Activated CD4-positive, alpha-beta T cell treated with anti-CD3 and anti-CD28 coated beads for 1 hour (primary cell): ENCODE measurements around the gene ANKRD29.
A peak's percentile ranks its signal among the peaks of the same experiment; 100 is the strongest.

Experiments used
- DNase-seq: peaks from one replicate; pipeline ENCODE4 v3.0.0-alpha.2; 2020

ANKRD29 gene

DNA sequence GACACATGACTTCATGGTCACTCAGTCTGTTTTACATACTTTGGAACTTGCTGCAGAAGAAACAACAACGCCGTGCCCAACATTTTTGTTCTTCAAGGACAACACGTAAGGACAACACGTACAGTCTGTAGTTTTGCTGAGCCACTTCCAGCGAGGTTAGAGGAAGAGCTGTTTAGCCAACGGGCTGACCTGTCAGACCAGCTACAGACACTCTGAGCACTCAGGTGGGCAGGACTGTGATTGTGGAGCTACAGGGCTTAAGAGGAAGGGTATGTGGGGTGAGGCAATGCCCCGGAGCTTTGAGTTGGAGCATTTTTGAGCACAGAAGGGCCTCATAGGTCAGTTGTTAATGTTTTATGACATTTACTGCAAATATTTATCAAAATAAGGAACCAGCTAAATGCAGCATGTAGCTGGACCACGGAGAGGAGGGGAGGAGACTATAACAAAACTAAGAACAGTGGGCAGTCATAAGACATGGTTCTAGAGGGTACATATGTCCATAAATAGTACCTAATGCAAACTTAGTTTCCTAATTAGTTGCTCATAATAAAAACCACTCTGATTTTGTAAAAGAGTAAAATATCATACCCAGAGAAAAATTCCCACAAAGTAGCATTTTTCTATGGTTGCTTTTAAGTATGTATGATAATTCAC is 50.1 kb downstream of the ANKRD29 start:
- DNase-seq, result no peak

DNA sequence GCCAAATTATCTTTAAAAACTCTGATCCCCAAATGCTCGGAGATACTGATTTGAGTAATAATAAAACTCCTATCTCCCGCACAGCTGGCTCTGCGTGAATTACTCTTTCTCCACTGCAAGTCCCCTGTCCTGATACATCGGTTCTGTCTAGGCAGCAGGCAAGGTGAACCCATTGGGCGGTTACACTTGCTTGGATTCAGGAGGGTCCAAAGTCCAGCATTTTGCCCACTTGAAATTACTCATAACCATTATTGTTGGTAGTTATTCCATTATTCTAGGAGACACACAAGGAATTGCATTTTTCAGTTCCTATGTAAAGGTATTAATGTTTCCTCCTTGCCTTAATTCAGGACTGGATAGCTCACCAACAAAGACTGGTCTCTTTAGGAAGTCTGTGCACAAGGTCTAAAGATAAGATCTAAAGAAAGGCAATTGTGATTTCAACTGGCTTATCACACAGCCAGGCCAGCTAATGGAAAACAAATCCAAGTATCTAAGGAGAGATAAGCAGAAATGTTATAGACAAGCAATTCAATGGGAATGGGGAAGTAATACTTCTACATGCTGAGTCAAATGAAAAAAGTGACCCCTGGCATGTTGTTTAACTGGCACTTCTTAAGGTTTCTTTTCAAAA is 53.2 kb downstream of the ANKRD29 start:
- DNase-seq, result no peak

DNA sequence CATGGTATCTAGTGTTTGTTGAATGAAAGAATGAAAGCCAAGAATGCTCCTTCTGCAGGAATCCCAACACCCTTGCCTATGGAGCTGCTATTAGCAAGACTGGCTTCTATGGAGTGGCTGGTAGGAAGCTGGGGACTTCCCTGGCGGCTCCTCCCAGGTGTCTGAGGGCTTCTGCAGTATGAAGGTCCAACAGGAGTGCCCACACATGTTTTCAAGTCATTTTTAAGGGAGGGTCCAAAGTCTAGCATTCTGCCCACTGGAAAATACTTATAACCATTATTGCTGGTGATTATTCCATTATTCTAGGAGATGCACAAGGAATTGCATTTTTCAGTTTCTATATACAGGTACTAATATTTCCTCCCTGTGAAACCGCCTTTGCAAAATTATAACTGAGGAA is 54.5 kb downstream of the ANKRD29 start:
- DNase-seq, result no peak

DNA sequence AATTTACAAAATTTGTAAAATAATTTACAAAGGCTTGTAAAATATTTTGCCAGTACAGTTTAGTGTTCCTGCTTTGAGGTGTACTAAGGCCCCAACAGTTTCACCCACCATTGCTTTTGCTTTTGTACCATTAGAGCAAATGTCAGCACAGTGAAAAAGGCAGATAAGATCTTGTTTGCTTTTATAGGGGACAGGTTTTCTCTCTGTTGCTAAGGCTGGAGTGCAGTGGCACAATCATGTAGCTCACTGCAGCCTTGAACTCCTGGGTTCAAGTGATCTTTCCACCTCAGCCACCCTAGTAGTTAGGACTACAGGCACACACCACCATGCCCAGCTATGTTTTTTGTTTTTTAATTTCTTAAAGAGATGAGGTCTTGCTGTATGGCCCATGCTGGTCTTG is 56.8 kb downstream of the ANKRD29 start:
- no peak for DNase-seq

DNA sequence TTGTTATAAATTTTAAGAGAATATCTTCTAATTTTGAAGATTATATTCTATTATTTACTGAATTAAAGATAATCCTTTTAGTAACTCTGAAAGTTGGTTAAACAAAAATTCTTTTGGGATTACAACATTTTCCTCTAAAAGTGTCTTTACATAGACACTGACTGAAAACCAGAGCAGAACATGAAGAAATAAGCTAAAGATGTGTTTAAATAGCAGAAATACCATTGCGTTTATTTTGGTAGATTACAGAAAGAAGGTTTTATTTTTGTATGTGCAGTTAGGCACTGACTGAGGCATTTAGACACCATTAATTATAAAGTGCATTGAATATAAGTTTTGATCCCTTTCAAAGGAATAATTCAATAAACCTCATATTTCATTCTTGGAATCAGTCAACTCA is 62.9 kb downstream of the ANKRD29 start:
- no peak for DNase-seq

DNA sequence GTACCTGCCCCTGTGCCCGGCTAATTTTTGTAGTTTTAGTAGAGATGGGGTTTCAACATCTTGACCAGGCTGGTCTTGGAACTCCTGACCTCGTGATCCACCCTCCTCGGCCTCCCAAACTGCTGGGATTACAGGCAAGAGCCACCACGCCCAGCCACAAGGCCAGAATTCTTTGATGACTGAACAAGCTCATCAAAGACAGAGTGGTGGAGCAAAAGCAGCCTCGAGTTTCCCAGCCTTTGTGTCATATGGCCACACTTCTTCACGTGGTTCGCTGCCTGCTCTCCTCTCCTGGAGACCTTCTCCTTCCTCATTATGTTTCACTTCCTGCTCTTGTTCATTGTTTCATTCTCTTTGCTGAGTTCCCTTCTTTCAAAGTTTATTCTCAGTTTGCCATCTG is 66.5 kb downstream of the ANKRD29 start:
- no peak for DNase-seq

DNA sequence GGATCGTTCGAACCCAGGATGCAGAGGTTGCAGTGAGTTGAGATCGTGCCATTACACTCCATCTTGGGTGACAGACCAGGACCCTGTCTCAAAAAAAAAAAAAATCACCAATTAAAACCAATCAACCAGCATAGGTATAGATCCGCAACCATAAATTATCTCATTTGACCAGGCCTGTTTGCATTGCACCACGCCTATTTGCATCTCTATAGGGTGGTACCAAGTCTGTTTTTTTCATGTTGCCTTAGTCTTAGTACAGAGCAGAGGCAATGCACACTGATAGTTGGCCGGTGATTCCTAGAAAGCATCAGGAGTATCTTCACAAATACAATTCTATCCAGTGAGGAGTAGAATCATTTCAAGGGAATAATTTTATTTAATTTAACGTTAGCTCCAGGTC is 67.1 kb downstream of the ANKRD29 start:
- DNase-seq, result no peak

DNA sequence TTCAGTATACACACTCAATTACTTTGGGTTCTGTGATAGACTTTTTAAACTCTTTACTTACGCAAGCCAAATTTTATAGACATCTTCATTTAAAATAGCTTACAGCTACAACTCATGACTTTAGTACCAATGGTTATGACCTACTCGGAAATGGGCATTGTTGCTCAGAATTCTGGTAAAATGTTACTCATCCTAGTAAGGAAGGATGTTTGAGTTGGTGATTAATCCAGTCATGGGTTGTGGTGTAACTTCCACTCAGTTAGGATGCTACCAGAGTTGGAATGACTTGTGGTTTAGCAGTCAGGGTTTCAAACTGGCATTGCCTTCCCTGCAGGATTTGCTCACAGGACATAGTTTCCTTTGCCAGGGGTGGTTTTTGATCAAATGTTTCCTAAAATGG is 69.0 kb downstream of the ANKRD29 start:
- no peak for DNase-seq

DNA sequence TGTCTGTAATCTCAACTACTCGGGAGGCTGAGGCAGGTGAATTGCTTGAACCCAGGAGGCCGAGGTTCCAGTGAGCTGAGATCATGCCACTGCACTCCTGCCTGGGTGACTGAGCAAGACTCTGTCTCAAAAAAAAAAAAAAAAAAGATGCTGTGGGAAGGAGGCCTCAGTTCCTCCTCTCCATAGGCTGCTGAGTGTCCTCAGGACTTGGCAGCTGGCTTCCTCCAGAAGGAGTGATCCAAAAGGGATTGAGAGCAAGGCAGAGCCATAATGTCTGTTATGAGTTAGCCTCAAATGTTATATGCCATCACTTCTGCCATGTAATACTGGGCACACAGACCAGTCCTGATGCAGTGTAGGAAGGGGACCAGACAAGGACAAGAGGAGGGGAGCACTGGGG is 69.8 kb downstream of the ANKRD29 start:
- DNase-seq, result no peak

DNA sequence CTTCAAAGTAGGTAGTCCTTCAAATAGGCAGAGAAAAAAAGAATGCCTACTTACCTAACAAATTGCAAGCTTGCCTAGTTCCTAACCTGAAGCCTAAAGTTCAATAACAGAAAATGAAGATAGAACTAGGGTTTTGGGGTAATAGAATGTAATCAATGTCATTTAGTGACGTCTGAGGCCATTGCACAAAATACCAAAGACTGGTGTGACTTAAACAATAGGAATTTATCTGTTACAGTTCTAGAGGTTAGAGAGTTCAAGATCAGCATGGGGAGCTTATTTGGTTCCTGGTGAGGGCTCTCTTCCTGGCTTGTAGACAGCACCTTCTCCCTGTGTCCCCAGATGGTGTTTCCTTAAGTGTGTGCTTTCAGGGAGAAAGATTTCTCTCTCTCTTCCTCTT is 71.7 kb downstream of the ANKRD29 start:
- no peak for DNase-seq

DNA sequence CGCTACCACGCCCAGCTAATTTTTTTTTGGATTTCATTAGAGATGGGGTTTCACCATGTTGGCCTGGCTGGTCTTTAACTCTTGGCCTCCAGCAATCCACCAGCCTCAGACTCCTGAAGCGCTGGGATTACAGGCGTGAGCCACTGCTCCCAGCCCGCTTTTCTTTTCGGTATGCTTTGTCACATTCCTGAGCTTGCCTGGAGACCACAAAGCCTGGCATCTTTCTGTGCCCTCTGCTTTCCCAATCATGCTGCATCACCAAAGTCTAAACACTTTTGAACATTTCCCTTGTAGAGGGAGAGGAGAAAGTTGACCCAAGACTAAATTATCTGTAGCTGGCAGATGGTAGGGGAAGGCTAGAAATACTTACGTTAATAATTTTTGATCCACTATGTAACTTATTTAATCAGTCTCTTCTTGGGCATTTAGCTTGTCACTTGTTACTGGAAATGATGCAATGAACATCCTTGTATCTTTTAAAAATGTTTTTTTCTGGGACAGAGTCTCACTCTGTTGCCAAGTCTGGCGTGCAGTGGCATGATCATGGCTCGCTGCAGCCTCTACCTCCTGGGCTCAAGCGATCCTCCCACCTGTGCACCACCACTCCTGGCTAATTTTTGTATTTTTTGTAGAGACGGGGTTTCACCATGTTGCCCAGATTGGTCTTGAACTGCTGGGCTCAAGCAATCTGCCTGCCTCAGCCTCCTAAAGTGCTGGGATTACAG is 73.7 kb downstream of the ANKRD29 start:
- DNase-seq, result no peak

DNA sequence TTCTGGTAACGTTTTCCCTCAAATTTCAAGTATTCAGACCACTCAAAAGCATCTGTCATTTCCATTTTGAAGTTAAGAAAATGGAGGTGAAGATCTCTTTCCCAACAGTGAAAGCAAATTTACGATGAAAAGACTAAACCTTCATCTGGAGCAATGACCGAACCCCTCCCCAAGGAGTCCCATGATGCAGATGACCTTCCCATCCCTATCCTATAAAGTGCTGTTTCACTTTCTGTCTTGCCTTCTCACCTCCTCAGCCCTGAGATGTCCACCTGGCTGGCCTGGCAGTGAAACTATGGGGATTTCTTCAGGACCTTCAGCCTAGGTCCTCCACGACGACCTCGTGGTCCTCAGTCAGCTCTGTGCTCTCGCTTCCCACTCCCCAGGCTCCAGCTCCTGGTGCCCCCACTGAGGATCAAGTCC is 75.5 kb downstream of the ANKRD29 start:
- no peak for DNase-seq

DNA sequence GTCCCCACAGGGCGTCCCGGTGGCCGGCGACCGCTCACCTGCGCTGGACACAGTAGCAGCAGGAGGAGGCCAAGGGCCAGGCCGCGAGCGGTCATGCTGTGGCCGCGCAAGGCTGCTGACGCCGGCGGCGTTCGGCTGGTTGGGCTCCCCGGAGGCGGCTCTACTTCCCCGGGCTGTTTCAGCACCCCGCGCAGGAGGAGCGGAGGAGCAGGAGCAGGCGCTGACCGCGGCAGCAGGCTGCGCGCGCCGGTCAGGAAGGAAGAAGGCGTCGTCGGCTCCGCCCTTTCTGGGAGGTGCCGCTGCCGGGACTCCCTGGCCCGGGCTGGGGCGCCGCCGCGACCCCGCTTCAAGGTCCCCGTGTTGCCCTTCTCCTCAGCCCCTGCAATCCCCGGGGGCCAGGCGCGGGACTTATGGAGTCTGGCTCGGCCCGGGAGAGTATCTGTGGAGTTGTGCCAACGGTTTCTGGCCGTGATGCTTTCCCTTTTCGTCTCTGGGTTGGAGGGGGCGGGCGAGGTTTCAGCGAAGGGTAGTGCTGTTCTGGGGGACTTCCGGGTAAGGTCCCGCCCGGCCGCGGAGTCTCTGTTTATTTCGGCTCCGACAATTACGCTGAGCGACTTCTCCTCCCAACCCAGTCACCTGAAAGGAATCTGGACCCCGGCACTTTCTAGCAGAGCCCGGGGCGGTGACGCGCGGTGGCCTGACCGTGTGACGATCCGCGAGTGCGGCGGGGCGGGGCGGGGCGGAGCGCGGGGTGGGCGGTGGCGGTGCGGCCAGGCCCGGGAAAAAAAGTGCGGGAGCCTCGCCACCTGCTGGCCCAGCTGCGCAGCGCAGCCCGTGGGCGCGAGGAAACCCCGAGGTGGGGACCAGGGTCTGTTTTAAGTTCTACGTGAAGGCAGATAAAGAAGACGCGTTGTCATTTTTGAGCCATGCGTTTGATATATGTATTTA is 76.2 kb downstream of the ANKRD29 start, which contains the start of gene NPC1:
NPC1 (minus strand) TSS at position 258 of the 948 bp plus-strand sequence; CDS start at position 95, 163 bp downstream.
- peak; percentile 86 for DNase-seq

DNA sequence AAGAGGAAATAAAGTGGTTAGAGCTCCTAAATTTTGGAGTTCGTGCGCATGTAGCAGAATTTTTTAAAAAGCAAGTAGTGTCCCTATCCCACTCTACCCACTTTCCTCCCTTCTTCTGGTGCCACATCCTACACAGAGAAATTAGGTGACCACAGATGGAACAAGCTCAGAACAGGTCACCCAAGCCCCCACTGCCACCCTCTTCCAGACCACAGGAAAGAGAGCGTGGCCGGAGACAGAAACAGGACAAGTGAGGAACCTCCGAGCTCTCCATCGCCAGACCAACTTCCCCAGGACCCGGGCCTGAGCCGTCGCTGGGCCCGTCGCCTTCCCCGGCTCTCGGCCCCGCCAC is 76.8 kb downstream of the ANKRD29 start:
- no peak for DNase-seq

DNA sequence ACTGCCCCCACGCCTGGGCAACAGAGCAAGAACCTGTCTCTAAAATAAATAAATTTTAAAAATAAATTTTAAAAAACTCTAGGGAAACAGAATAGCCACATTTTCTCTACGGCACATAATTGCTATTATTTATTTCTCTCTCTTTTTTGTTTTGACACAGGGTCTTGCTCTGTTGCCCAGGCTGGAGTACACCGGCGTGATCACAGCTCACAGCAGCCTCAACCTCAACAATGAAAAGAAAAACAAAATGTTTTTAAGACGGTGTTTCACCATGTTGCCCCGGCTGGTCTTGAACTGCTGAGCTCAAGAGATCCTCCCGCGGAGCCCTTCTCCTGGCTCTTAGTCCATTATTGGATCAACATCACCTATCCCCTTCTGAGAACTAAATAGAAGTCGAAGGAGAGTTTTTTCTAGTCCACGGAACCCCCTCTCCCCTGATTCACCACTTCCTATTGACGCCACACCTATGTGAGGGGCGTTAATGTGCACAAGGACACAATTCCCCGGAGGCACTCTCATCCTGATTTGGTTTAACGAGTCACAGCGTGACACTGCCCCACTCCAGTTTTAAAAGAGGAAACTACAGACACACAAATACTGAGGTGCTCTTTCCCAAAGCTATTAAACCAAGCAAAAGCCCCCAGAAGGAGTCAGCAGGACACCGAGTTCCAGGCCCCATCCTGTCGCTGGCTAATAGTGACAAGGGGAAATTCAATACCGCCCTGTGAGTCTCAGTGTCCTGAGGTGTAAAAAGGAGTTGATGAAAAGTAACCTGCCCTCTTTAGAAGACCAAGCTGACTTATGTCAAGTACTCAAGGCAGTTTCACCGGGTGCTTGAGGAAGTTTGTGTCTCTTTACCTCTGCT is 77.5 kb downstream of the ANKRD29 start:
- no peak for DNase-seq

DNA sequence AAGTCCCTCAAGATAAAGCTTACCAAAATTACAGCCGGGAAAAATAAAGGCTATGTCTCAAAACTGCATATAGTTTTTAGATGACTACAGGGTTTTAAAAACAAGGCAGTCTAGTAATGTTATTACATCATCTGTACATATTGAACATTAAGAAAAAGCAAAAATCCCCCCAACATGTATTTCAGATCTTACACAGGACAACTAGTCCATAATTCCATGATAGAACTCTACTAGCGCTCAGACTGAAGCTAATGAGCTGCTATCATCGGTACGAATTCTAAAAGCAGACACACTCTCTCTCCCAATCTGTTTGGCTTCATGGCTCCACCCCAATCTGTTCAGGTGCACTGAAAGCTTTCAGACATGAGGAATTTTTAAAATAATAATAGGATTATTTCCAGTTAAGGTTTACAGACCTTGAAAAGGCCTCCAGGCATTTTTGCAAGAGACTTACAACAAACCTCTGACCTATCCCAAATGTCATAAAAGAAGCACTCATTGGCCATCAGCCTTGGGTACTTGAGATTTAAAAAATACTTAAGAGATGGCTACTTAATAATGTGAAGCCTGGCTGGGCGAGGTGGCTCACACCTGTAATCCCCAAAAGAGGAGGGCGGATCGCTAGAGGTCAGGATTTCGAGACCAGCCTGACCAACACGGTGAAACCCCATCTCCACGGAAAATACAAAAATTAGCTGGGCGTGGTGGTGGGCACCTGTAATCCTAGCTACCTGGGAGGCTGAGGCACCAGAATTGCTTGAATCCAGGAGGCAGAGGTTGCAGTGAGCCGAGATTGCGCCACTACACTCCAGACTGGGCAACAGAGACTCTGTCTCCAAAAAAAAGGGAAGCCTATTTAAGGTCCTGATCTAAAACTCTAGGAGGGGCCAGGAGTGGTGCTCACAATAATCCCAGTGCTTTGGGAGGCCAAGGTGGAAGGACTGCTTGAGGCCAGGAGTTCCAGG is 78.4 kb downstream of the ANKRD29 start:
- DNase-seq, result no peak

DNA sequence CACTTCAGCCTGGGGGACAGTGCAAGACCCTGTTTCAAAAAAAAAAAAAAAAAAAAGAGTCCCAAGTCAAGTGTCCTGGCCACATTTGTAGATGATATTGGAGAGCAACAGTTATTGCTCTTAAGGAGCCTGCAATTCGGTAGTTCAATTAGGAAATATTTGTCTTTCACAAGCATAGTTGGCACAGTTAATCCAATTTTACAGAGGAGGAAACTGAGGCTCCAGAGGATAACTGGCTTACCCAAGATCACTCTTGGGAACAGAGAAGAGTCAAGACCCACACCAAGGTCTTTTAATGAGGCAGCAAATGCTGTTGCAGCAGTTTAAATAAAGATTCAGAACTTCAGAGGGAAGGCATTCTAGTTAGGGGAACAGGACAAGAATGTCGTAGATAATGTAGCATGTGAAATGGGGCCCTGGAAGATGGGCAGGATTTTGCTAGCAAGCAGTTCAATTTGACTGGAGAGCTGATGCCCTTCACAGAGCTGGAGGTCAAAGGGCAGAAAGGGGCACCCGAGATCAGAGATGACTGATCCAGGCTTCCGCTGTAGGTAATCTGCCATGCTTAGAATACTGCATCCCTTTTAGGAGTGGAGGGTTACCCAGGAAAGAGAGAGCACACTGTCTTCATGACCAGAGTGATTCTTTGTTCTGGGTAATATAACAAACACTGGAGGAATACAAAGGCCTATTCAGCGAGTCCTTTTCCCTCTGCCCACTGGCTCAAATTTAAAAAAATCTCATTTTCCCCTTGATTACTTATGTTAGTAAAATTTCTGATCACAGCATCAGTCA is 79.4 kb downstream of the ANKRD29 start:
- no peak for DNase-seq

DNA sequence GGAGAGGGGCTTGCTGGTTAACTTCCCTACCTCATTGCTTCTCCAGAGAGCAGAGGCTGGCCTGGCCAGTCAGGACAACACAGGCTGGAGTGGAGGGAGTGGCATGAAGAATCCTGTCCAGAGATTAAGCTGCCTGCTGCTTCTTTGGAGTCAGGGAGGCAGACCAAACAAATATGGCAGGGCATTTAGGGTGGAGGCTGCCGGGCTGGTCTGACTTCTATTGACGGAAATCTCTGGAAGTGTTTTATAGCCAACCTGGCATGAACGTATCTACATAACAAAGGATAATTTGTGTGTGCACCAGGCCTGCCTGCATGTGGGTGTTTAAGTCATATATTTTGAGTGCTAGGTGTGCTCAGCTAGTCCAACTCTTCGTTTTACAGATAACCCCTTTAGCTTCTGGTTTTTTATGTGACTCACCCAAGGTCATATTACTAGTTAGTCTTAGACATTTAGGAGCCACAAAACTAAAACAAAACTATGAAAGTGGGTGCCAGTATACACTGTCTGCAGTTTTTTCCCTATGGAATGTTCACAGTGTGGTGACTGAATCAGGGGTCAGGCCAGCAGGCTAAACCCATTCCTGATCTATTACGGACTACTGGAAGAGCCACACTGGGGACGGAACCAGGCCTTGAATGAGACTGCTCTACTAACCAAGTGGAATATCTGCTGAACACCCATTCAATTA is 81.9 kb downstream of the ANKRD29 start:
- no peak for DNase-seq

DNA sequence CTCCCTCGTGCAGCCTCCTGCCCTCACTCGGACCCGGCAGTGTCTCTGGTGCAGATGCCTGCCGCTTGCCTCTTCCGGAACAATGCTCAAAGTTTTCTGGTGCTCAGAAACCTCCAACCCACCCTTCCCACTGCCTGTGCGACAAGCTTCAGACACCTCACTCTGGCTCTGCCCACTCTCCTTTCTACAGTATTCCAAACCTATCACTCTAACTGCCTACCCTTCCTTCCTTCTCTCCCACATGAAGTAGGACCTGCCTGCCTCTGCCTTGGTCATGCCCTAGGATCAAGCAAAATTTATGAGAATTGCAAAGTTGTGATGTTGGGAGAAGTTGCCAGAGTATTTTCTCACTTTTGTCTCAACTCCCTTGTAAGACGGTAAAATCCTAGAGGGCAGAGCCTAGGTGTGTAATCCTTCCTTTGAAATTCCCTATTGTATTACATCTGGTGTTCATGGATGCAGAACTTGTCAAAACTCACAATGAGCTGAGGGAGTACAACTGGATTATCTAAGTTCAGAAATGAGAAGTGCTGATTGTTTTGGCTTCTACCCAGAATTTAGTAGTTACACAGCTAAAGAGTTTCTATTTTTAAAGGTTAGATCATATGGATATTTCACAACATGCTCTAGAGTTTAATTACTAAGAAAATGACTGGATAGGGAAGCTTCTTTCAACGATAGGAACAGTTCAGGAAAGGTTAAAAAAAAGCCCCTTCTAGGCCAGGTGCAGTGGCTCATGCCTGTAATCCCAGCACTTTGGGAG is 83.6 kb downstream of the ANKRD29 start:
- DNase-seq, result no peak
